CD4-positive, alpha-beta T cell (primary cell): ENCODE measurements around the gene IQSEC1. TPM values are rescaled to one million over a fixed set of nuclear protein-coding genes. Genes with fewer than 3 reads are reported as not detected.

Source experiments
- ATAC-seq: fragments of 200-7000 bp; cut with Tn5 transposase; one replicate; pipeline ENCODE4 v1.10.0; 2022; ENCODE audit warnings: mild to moderate bottlenecking; ENCODE audit not compliant: poor library complexity
- CTCF ChIA-PET: fragments of 350-600 bp; sonication (Branson Sonifier 250); formaldehyde crosslinking; loops from one replicate; lab custom pipeline; 2021; ENCODE audit warnings: antibody characterized with exemption, inconsistent platforms; lab: Charles Lee
- POLR2A ChIA-PET: fragments of 350-600 bp; sonication (Branson Sonifier 250); formaldehyde crosslinking; loops from one replicate; lab custom pipeline; 2021; ENCODE audit warnings: antibody characterized with exemption, inconsistent platforms; lab: Charles Lee
- DNase-seq, 14 experiments: peaks; one replicate each; pipeline ENCODE4 v3.0.0-alpha.2; 2013 to 2020; ENCODE audit warnings: mixed read lengths in 2 of 14
- H3K27ac ChIP-seq, 2 donors: one replicate each; pipeline versions ENCODE4 v1.5.1 to v1.7.0; 2013; ENCODE audit warnings: low read length in 2 of 2, low read depth in 1 of 2, mild to moderate bottlenecking in 1 of 2
- H3K27me3 ChIP-seq, 2 experiments: 1 replicate in 1 of 2; 2 replicates in 1 of 2; pipeline versions ENCODE4 v1.6.1 to v1.7.0; 2013; ENCODE audit warnings: low read length in 2 of 2, control low read depth in 1 of 2, mild to moderate bottlenecking in 1 of 2, moderate library complexity in 1 of 2; ENCODE audit not compliant: insufficient read depth in 2 of 2, control insufficient read depth in 1 of 2
- H3K36me3 ChIP-seq: one replicate; pipeline ENCODE4 v1.6.1; 2013; ENCODE audit warnings: low read length, control low read depth; ENCODE audit not compliant: insufficient read depth
- H3K4me1 ChIP-seq: one replicate; pipeline ENCODE4 v1.6.1; 2013; ENCODE audit warnings: low read length, control low read depth; ENCODE audit not compliant: insufficient read depth
- H3K4me3 ChIP-seq: one replicate; pipeline ENCODE4 v1.5.1; 2013; ENCODE audit warnings: mild to moderate bottlenecking, low read length, moderate library complexity
- H3K9me3 ChIP-seq, 2 experiments: 1 replicate in 1 of 2; 2 replicates in 1 of 2; pipeline versions ENCODE4 v1.6.1 to v1.7.0; 2013; ENCODE audit warnings: low read length in 2 of 2, mild to moderate bottlenecking in 2 of 2, control low read depth in 1 of 2, moderate library complexity in 1 of 2; ENCODE audit not compliant: control insufficient read depth in 1 of 2, insufficient read depth in 1 of 2
- H3K27ac Mint-ChIP-seq: one replicate; pipeline ENCODE4 v1.8.0; 2020; ENCODE audit warnings: mixed read lengths
- H3K27me3 Mint-ChIP-seq: one replicate; pipeline ENCODE4 v1.8.0; 2021; ENCODE audit warnings: mixed read lengths
- H3K36me3 Mint-ChIP-seq: one replicate; pipeline ENCODE4 v1.8.0; 2021; ENCODE audit warnings: low read depth, mixed read lengths
- H3K4me1 Mint-ChIP-seq: one replicate; pipeline ENCODE4 v1.8.0; 2021; ENCODE audit warnings: low read depth, mixed read lengths
- H3K4me3 Mint-ChIP-seq: one replicate; pipeline ENCODE4 v1.8.0; 2020; ENCODE audit warnings: mild to moderate bottlenecking, mixed read lengths
- H3K9me3 Mint-ChIP-seq: one replicate; pipeline ENCODE4 v1.8.0; 2020; ENCODE audit warnings: mixed read lengths
- intact Hi-C, 2 experiments: fragments of 100-400 bp; cut with DNase I in 1 of 2; cut with micrococcal nuclease in 1 of 2; formaldehyde crosslinking; loops; one replicate each; pipeline versions ENCODE4 v1.15.1 to v1.9.0; 2023 to 2025; cut with DNase I, micrococcal nuclease
- total RNA-seq, 174 experiments: library from RNA in 2 of 174; stranded (reverse) in 2 of 174; gene quantifications; one replicate each; pipeline ENCODE4 v1.2.3 and lab custom pipeline; 2021 to 2026
- TF ChIP-seq, protein P1 (sequence below): fragments of 200-600 bp; IDR thresholded peaks from one replicate; pipeline ENCODE4 v1.8.0; 2022; ENCODE audit warnings: antibody characterized with exemption, mild to moderate bottlenecking

Gene IQSEC1
- total RNA-seq, 2 experiments from 2014 or later = 102 to 108 TPM

DNA sequence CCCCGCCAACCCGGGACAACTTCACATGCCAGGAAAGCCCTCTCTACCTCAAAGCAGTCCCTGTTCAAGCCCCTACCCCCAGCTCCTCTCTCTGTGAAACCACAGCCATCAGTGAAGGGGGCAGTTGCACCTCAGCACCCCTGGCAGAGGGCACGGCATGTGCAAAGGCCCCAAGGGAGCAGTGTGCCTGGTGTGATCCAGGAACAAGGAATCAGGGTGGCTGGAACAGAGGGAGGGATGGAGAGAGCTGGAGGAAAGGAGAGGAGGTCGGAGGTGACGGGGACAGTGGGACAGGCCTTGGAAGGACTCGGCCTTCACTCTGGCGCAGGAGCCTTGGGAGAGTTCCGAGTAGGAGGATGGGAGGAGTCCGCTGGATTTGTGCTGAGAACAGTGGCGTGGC, 26.5 kb upstream of the IQSEC1 start:
- Histone ChIP-seq H3K9me3 (no peaks in the 10 kb centered on the region), H3K36me3 (no peaks in the 10 kb centered on the region), H3K4me3 (no peak overlapping the region), H3K4me1 (no peaks in the 10 kb centered on the region), H3K27me3 (peaks cover 0 to 3% of the 10 kb centered on the region in 2 experiments), H3K27ac (no peak overlapping the region)
- no peak for ATAC-seq
- H3K36me3 Mint-ChIP-seq = no peaks in the 10 kb centered on the region
- H3K4me3 Mint-ChIP-seq = no peak overlapping the region
- H3K4me1 Mint-ChIP-seq = no peaks in the 10 kb centered on the region
- TF ChIP-seq, protein P1, sequence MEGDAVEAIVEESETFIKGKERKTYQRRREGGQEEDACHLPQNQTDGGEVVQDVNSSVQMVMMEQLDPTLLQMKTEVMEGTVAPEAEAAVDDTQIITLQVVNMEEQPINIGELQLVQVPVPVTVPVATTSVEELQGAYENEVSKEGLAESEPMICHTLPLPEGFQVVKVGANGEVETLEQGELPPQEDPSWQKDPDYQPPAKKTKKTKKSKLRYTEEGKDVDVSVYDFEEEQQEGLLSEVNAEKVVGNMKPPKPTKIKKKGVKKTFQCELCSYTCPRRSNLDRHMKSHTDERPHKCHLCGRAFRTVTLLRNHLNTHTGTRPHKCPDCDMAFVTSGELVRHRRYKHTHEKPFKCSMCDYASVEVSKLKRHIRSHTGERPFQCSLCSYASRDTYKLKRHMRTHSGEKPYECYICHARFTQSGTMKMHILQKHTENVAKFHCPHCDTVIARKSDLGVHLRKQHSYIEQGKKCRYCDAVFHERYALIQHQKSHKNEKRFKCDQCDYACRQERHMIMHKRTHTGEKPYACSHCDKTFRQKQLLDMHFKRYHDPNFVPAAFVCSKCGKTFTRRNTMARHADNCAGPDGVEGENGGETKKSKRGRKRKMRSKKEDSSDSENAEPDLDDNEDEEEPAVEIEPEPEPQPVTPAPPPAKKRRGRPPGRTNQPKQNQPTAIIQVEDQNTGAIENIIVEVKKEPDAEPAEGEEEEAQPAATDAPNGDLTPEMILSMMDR = no peak
- ChIA-PET POLR2A (no interaction called here), CTCF (no interaction called here)
- H3K9me3 Mint-ChIP-seq = no peaks in the 10 kb centered on the region
- intact Hi-C loops = loop anchor here in 1 of 2 experiments (10.0 kb wide), 1 partner anchor 775 kb away; no protein-coding TSS in a partner anchor
- DNase-seq = no peak
- H3K27me3 Mint-ChIP-seq = peaks cover 15% of the 10 kb centered on the region
- H3K27ac Mint-ChIP-seq = no peak overlapping the region

DNA sequence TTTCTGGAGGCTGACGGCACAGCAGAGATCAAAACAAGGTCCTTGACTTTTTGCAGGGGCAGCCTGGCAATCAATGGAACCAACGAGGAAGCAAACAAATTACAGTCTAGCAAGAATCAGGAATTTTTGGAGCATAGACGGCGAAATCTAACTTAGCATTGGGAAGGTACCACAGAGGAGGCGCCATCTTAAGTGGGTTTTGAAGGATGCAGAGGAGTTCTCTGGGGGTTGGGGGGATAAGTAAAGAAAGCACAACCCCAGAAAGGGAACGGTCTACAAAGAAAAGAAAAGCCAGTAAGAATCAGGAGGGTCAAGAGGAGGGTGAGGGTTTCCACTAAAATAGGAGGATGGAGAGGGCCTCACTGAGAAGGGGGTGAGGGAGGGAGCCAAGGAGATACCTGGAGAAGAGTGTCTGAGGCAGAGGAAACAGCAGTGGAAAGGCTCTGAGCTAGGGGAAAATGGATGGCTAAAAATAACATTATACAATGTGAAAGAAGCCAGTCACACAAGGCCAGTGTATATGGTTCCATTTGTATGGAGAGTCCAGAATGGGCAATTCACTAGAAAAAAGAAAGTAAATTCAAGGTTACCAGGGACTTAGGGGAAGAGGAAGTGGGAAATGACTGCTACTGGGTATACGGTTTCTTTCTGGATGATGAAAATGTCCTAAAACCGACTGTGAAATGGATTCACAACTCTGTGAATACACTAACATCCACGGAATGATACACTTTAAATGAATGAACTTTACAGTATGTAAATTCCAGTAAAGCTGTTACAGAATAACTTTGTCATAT, 25.2 kb upstream of the IQSEC1 start:
- Histone ChIP-seq H3K36me3 (no peaks in the 10 kb centered on the region), H3K27me3 (peaks cover 0 to 3% of the 10 kb centered on the region in 2 experiments), H3K4me3 (no peak overlapping the region), H3K27ac (no peak overlapping the region), H3K9me3 (no peaks in the 10 kb centered on the region), H3K4me1 (no peaks in the 10 kb centered on the region)
- ATAC-seq (no peak), DNase-seq (no peak)
- H3K36me3 Mint-ChIP-seq = no peaks in the 10 kb centered on the region
- H3K27me3 Mint-ChIP-seq = peaks cover 18% of the 10 kb centered on the region
- H3K4me1 Mint-ChIP-seq = no peaks in the 10 kb centered on the region
- H3K9me3 Mint-ChIP-seq = no peaks in the 10 kb centered on the region
- TF ChIP-seq, protein P1 = no peak
- no peak overlapping the region for H3K27ac Mint-ChIP-seq
- CTCF ChIA-PET = no interaction called here
- POLR2A ChIA-PET = no interaction called here
- no peak overlapping the region for H3K4me3 Mint-ChIP-seq
- intact Hi-C loops = loop anchor here in 1 of 2 experiments (10.0 kb wide), 1 partner anchor 776 kb away; no protein-coding TSS in a partner anchor

DNA sequence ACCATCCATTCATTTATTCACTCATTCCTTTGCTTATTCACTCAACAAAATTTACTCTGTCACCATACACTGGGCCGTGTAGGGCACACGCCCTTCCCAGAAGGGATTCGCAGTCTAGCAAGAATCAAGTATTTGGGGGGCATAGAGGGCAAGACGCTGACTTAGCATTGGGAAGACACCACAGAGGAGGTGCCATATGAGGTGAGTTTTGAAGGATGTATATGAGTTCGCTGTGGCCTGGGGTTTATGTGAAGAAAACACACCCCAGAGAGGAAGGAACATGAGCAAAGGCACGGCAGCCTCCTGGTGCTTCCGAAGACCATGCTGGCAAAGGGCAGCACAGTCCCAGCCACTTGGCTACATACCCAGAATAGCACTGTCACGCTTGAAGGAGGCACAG, 23.1 kb upstream of the IQSEC1 start:
- intact Hi-C loops = loop anchor here in 1 of 2 experiments (10.0 kb wide), 1 partner anchor 778 kb away; no protein-coding TSS in a partner anchor
- no peak for DNase-seq
- ATAC-seq = no peak
- TF ChIP-seq, protein P1 = no peak
- POLR2A ChIA-PET = no interaction called here
- Mint-ChIP-seq H3K36me3 (no peaks in the 10 kb centered on the region), H3K27me3 (peaks cover 18% of the 10 kb centered on the region), H3K9me3 (no peaks in the 10 kb centered on the region), H3K27ac (no peak overlapping the region), H3K4me3 (no peak overlapping the region), H3K4me1 (peaks cover 6% of the 10 kb centered on the region)
- Histone ChIP-seq H3K27ac (no peak overlapping the region), H3K27me3 (peaks cover 0 to 3% of the 10 kb centered on the region in 2 experiments), H3K36me3 (no peaks in the 10 kb centered on the region), H3K4me3 (no peak overlapping the region), H3K9me3 (no peaks in the 10 kb centered on the region), H3K4me1 (peaks cover 8% of the 10 kb centered on the region)
- CTCF ChIA-PET = no interaction called here
